ENCODE data around the gene ALX4.

GRCh38 chr11:44247508-44247907 is 62.4 kb downstream of the ALX4 start:
- TF ChIP-seq CTCF (IDR thresholded peaks at IDR 0.05) (no peak), MAFK (IDR thresholded peaks at IDR 0.05; ENCODE audit: partially characterized antibody) (no peak), RAD21 (conservative IDR thresholded peaks at IDR 0.05 in 1 of 2, IDR thresholded peaks at IDR 0.05 in 1 of 2) (no peak), POLR2A (IDR thresholded peaks at IDR 0.05; ENCODE audit: low read length) (no peak), CEBPB (IDR thresholded peaks at IDR 0.05) (no peak), EP300 (IDR thresholded peaks at IDR 0.05) (no peak), MAX (IDR thresholded peaks at IDR 0.05) (no peak), BHLHE40 (IDR thresholded peaks at IDR 0.05; ENCODE audit: low read depth, low read length) (no peak), MYC (IDR thresholded peaks at IDR 0.05; ENCODE audit: borderline replicate concordance, low read length) (no peak), RNF2 (IDR thresholded peaks at IDR 0.05; ENCODE audit: borderline replicate concordance, low read depth) (no peak), CHD2 (IDR thresholded peaks at IDR 0.05; ENCODE audit: low read length, partially characterized antibody) (no peak), ELK1 (IDR thresholded peaks at IDR 0.05; ENCODE audit: low read depth, low read length) (no peak), REST (IDR thresholded peaks at IDR 0.05) (no peak), ZFP36 (IDR thresholded peaks at IDR 0.05; ENCODE audit: borderline replicate concordance, partially characterized antibody) (no peak)

All from A549 (cell line).